Subcutaneous abdominal adipose tissue (tissue), 5 donors: ENCODE measurements around the gene PDE4DIP.
"Not testable (repeated sequence)": the region's sequence is repeated elsewhere in the genome, so short reads cannot be mapped to it uniquely, and the experiment has no call there.

Source experiments
- H3K27ac ChIP-seq: one replicate; pipeline ENCODE4 v1.7.0; 2013; ENCODE audit warnings: low read depth, mild to moderate bottlenecking, inconsistent platforms, low read length, moderate library complexity
- H3K27me3 ChIP-seq, 5 donors: one replicate each; pipeline ENCODE4 v1.7.0; 2013; ENCODE audit warnings: low read length in 5 of 5, inconsistent platforms in 1 of 5; ENCODE audit not compliant: control insufficient read depth in 5 of 5, insufficient read depth in 4 of 5
- H3K36me3 ChIP-seq, 5 donors: one replicate each; pipeline ENCODE4 v1.7.0; 2013; ENCODE audit warnings: low read length in 5 of 5; ENCODE audit not compliant: control insufficient read depth in 5 of 5, insufficient read depth in 5 of 5
- H3K4me1 ChIP-seq, 5 donors: one replicate each; pipeline ENCODE4 v1.7.0; 2013; ENCODE audit warnings: low read length in 5 of 5, mild to moderate bottlenecking in 3 of 5, moderate library complexity in 1 of 5; ENCODE audit not compliant: control insufficient read depth in 5 of 5, insufficient read depth in 5 of 5
- H3K4me3 ChIP-seq, 5 donors: one replicate each; pipeline ENCODE4 v1.7.0; 2013; ENCODE audit warnings: low read length in 5 of 5, low read depth in 1 of 5
- H3K9ac ChIP-seq, 5 donors: one replicate each; pipeline ENCODE4 v1.7.0; 2013; ENCODE audit warnings: low read length in 5 of 5, mild to moderate bottlenecking in 4 of 5, moderate library complexity in 3 of 5
- H3K9me3 ChIP-seq, 5 donors: one replicate each; pipeline ENCODE4 v1.7.0; 2013; ENCODE audit warnings: low read length in 5 of 5; ENCODE audit not compliant: control insufficient read depth in 5 of 5
- donor health status: healthy.
- donor health status: healthy.
- donor health status: healthy.
- donor health status: healthy.
- donor health status: healthy.

The PDE4DIP gene

GRCh38 chr1:148844220-148844619, at the start of gene PDE4DIP:
Gene PDE4DIP, plus strand, starts transcription at chr1:148844428. Its CDS starts 347 bp downstream, at chr1:148844775.
- H3K4me1 ChIP-seq, H3K4me3 ChIP-seq, H3K36me3 ChIP-seq, H3K9ac ChIP-seq, H3K27me3 ChIP-seq, H3K27ac ChIP-seq, H3K9me3 ChIP-seq: not testable (repeated sequence)

DNA sequence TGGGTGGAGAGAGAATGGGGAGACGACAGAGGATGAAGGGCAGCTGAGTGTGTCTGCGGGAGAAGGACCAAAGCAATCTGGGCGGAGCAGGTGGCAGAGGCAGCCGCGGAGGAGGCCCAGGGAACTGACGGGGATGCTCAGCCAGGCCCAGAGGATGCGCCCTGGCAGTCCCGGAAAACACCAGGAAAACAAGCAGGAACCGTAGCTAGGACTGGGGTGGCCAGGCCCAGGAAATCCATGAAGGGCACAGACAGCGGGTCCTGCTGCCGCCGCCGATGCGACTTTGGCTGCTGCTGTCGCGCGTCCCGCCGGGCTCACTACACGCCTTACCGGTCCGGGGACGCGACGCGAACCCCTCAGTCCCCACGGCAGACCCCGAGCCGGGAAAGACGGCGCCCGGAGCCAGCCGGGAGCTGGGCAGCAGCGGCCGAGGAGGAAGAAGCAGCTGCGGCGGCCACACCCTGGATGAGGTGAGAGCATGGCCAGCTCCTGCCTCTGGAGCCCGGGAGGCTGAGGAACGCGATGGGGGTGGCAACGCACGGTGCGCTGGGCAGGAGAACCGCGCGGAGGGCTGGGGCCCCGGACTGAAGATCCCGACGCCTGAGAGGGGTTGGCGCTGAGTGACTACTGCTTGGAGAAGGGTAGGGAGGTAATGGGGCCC, 35.8 kb upstream of the PDE4DIP start:
- H3K27me3 ChIP-seq, H3K27ac ChIP-seq, H3K9ac ChIP-seq, H3K4me1 ChIP-seq, H3K4me3 ChIP-seq, H3K36me3 ChIP-seq, H3K9me3 ChIP-seq: not testable (repeated sequence)

DNA sequence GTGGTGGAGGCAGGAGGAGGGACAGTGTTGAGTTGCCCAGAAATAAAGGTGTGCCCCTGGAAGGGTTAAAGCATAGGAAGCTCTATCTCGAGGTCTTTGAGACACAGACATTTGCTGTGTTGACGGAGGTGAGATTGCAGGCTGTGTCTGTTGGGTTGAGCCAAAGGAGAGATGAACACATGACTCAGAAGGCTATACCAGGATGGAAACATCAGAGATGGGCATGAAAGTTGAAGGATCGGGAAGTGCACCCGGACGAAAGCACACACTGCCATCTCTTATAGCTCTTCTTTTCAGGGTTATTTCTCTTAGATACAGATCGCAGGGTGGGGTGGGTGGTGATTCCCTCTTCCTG, 35.3 kb upstream of the PDE4DIP start:
- H3K4me1 ChIP-seq, H3K27ac ChIP-seq, H3K9me3 ChIP-seq, H3K27me3 ChIP-seq, H3K4me3 ChIP-seq, H3K9ac ChIP-seq, H3K36me3 ChIP-seq: not testable (repeated sequence)

GRCh38 chr1:148822180-148822579, 22.0 kb upstream of the PDE4DIP start:
- H3K27ac ChIP-seq, H3K9ac ChIP-seq, H3K9me3 ChIP-seq, H3K4me1 ChIP-seq, H3K4me3 ChIP-seq, H3K36me3 ChIP-seq, H3K27me3 ChIP-seq: not testable (repeated sequence)

DNA sequence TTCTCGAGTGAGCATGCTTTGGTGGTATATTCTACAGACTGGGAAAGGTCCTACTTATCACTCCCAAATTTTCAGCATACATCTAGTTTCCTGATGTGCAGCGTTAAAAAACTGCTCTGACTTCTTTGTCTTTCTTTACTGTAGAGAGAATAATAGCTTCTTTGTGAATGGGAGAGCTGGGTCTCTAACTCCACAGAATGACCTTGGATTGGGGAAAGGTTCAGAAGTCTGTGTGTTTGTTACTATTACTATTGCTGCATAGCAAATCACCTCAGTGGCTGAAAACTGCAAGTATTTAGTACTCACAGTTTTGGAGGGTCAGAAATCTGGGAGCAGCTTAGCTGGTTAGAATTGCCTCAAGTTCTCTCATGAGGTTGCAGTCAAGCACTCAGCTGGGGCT, 20.4 kb upstream of the PDE4DIP start:
- not testable (repeated sequence) for H3K9me3 ChIP-seq, H3K9ac ChIP-seq, H3K36me3 ChIP-seq, H3K27me3 ChIP-seq, H3K4me3 ChIP-seq, H3K27ac ChIP-seq, H3K4me1 ChIP-seq

- H3K27me3 ChIP-seq, H3K9ac ChIP-seq, H3K27ac ChIP-seq, H3K36me3 ChIP-seq, H3K9me3 ChIP-seq, H3K4me1 ChIP-seq, H3K4me3 ChIP-seq: not testable (repeated sequence)
Measured at GRCh38 chr1:148825029-148825428, 19.2 kb upstream of the PDE4DIP start.

DNA sequence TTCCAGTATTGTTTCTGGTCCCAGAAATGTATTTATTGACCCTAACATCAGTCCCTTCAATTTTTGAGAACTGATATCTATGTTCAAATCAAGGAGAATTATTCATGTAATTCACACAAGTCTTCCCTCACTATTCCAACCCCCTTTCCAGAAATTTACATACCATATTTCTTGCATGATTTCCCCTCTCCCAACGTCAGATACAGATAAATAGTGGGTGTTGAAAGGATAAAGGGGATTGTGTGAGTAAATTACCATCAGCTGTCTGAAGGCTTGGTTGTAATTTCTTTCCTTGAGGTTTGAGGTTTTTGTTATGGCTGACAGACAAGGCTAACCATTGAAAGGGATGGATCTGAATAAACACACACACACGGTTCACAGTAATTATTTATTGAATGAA, 15.7 kb upstream of the PDE4DIP start:
- H3K9ac ChIP-seq, H3K27me3 ChIP-seq, H3K4me3 ChIP-seq, H3K9me3 ChIP-seq, H3K27ac ChIP-seq, H3K4me1 ChIP-seq, H3K36me3 ChIP-seq: not testable (repeated sequence)

GRCh38 chr1:148828962-148829361, 15.3 kb upstream of the PDE4DIP start:
- not testable (repeated sequence) for H3K9ac ChIP-seq, H3K9me3 ChIP-seq, H3K27ac ChIP-seq, H3K4me1 ChIP-seq, H3K36me3 ChIP-seq, H3K27me3 ChIP-seq, H3K4me3 ChIP-seq

- H3K9ac ChIP-seq, H3K9me3 ChIP-seq, H3K36me3 ChIP-seq, H3K4me3 ChIP-seq, H3K27me3 ChIP-seq, H3K27ac ChIP-seq, H3K4me1 ChIP-seq: not testable (repeated sequence)
Measured at GRCh38 chr1:148829365-148829764, 14.9 kb upstream of the PDE4DIP start.

- not testable (repeated sequence) for H3K27me3 ChIP-seq, H3K4me1 ChIP-seq, H3K36me3 ChIP-seq
Measured at GRCh38 chr1:148841262-148841661, 3.0 kb upstream of the PDE4DIP start.

DNA sequence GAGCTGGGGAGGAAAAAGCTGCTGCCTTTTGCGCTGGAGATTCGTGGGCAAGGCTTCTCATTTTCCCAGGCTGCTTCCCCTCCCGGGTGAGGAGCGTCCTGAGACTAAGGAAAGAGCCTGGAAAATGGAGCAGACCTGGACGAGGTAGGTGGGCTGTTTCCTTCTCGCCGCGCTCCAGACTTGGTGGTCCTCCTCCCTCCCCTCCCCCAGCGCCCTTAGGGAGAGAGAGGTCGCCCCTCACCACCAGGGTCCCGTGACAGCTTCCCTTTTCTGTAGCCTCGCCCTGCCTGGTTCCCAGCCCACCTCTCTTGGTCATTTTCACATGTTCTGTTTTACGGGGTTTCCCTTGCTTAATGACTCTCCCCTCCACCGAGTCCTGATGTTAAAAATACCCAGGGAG, 423 bp downstream of the PDE4DIP start:
- H3K4me3 ChIP-seq, H3K36me3 ChIP-seq, H3K9ac ChIP-seq, H3K27me3 ChIP-seq, H3K9me3 ChIP-seq, H3K4me1 ChIP-seq, H3K27ac ChIP-seq: not testable (repeated sequence)

More at GRCh38 chr1:148841262-148841661, 3.0 kb upstream of the PDE4DIP start:
- not testable (repeated sequence) for H3K4me3 ChIP-seq, H3K27ac ChIP-seq, H3K9me3 ChIP-seq, H3K9ac ChIP-seq
